Right lung (tissue), 5 donors: ENCODE measurements around the gene ABHD11. TPM values are rescaled to one million over a fixed set of nuclear protein-coding genes. Genes with fewer than 3 reads are reported as not detected.
A peak's percentile ranks its signal among the peaks of the same experiment; 100 is the strongest.

ENCODE experiments used
- DNase-seq, 2 donors: peaks; one replicate each; pipeline ENCODE4 v3.0.0-alpha.2; 2013
- polyA plus RNA-seq, 5 donors: library from polyadenylated mRNA; unstranded; fragments of 120-200 nt; gene quantifications; one replicate each; pipeline versions ENCODE4 v1.2.1 to v1.2.3, GENCODE V29; 2013; ENCODE audit warnings: inconsistent platforms in 1 of 5, low replicate concordance in 1 of 5; ENCODE audit not compliant: insufficient read length in 5 of 5, insufficient read depth in 1 of 5

The ABHD11 gene
- polyA plus RNA-seq, 5 donors = 12.5 to 18.2 (median 13.5) TPM

- no peak for DNase-seq
These were observed 35.9 kb downstream of the ABHD11 start for GRCh38 chr7:73702665-73703064.

GRCh38 chr7:73702226-73702625 lies 36.4 kb downstream of the ABHD11 start:
- DNase-seq = no peak

- no peak for DNase-seq
These were observed 37.1 kb downstream of the ABHD11 start for GRCh38 chr7:73701357-73701995.

GRCh38 chr7:73700581-73701134 lies 37.9 kb downstream of the ABHD11 start:
- DNase-seq = no peak

GRCh38 chr7:73700069-73700423 lies 38.6 kb downstream of the ABHD11 start:
- no peak for DNase-seq

DNA sequence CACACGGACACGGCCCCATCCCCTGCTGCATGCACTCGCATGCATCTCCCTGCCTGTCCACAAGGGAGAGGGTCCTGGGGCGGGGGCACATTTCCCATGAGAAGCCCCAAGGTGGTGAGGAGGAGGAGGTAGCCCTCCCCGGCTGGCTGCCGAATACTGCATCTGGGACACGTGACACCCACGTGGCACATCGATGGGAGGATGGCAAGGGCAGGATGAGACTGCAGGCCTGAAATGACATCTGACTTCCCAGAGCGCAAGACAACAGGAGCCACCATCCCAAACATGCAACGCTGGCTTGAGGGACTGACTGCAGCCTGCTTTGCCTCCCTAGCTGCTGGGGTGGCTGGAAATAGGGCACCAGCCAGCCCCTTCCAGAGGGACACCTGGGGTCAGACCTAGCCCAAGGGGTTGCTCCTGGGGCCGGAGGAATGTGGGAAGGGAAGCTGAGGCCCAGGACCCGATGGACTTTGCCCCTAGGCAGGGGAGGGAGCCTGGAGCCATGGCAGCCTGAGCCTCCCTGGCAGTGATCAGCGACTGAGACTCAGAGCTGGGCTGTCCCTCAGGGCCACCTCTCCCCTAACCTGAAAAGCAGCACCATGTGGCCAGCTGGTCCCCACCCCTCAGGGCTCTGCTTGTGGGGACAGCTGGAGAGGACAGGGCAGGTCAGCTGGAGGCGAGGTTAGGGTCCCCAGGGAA lies 39.1 kb downstream of the ABHD11 start:
- DNase-seq = no peak

GRCh38 chr7:73698410-73698809 lies 40.2 kb downstream of the ABHD11 start:
- no peak for DNase-seq

- no peak for DNase-seq
These were observed 42.2 kb downstream of the ABHD11 start for GRCh38 chr7:73696372-73696771.

GRCh38 chr7:73690646-73691045 lies 48.0 kb downstream of the ABHD11 start:
- DNase-seq = peak in 1 of 2 donors; percentile 32

DNA sequence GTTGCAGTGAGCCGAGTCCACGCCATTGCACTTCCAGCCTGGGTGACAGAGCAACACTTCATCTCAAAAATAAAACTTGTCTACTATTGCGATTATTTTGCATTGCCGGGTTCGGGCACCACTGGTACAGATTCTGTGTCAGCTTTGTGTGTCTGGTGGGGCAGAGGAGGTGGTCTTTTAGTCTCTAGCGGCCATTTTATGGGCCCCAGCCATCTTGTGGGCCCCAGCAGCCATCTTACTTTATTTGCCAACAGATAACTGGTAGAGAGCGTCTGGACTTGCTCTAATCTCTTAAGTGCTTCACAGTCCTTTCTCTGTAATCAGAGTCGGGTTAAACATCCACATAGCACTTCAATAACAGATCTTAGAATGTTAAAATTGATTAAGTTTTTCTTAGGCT lies 50.3 kb downstream of the ABHD11 start:
- no peak for DNase-seq

Other genes with a start within 250 kb of the ABHD11 start
- gene BAZ1B, start 216.5 kb downstream of the ABHD11 start, polyA plus RNA-seq = 10 to 100 TPM; 59.0 to 76.0 (median 71.8) TPM
- 10 to 100 TPM; 29.2 to 43.2 (median 30.9) TPM for gene BCL7B, start 181.1 kb downstream of the ABHD11 start, polyA plus RNA-seq
- 10 to 100 TPM; 36.9 to 41.9 (median 39.6) TPM for gene TBL2, start 160.2 kb downstream of the ABHD11 start, polyA plus RNA-seq
- gene MLXIPL, start 114.3 kb downstream of the ABHD11 start, polyA plus RNA-seq = 1 to 10 TPM; 1.6 to 6.0 (median 2.4) TPM
- gene VPS37D, start 71.0 kb downstream of the ABHD11 start, polyA plus RNA-seq = 10 to 100 TPM in 2 of 5 donors, 1 to 10 TPM in 3; 5.5 to 12.3 (median 8.2) TPM
- gene DNAJC30, start 55.3 kb downstream of the ABHD11 start, polyA plus RNA-seq = 10 to 100 TPM in 1 of 5 donors, 1 to 10 TPM in 4; 8.1 to 10.5 (median 9.0) TPM
- 10 to 100 TPM; 69.3 to 99.6 (median 83.6) TPM for gene BUD23, start 55.2 kb downstream of the ABHD11 start, polyA plus RNA-seq
- 10 to 100 TPM in 1 of 5 donors, 1 to 10 TPM in 4; 6.4 to 12.7 (median 9.4) TPM for gene STX1A, start 19.1 kb downstream of the ABHD11 start, polyA plus RNA-seq
- gene CLDN3, start 31.5 kb upstream of the ABHD11 start, polyA plus RNA-seq = 10 to 100 TPM in 4 of 5 donors, 1 to 10 TPM in 1; 10.0 to 31.1 (median 19.9) TPM
- gene CLDN4, start 92.2 kb upstream of the ABHD11 start, polyA plus RNA-seq = 10 to 100 TPM; 65.3 to 98.7 (median 77.1) TPM
- 1 to 10 TPM; 2.1 to 8.6 (median 4.3) TPM for gene METTL27, start 103.7 kb upstream of the ABHD11 start, polyA plus RNA-seq
- gene TMEM270, start 122.4 kb upstream of the ABHD11 start, polyA plus RNA-seq = under 1 TPM in 1 of 5 donors, not detected in 4; 0.24 TPM